GM21515 (cell line): Measurements from ENCODE around the gene AK4.
"Not testable (repeated sequence)": the region's sequence is repeated elsewhere in the genome, so short reads cannot be mapped to it uniquely, and the experiment has no call there.

Source experiments
- ATAC-seq: cut with Tn5 transposase; IDR thresholded peaks from one replicate; pipeline ENCODE4 v1.9.1; 2021; ENCODE audit not compliant: unreplicated experiment

Gene AK4

DNA sequence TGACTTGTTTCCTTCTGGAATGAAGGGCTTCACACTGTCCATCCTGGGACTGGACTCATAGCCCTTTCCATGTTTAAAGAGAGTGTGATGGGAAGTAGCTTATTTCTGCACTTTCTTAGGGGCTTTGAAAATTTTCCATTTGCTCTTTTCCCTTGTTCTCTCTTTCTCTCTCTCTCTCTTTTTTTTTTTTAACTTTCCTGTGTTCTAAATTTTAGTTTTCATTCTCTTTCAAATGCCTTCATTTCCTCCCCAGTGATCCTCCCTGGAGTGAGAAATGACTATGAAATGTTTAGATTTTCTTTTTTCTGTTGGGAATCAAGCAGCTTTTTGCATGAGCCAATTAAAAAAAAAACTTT, 2.1 kb downstream of the AK4 start:
- no peak for ATAC-seq

DNA sequence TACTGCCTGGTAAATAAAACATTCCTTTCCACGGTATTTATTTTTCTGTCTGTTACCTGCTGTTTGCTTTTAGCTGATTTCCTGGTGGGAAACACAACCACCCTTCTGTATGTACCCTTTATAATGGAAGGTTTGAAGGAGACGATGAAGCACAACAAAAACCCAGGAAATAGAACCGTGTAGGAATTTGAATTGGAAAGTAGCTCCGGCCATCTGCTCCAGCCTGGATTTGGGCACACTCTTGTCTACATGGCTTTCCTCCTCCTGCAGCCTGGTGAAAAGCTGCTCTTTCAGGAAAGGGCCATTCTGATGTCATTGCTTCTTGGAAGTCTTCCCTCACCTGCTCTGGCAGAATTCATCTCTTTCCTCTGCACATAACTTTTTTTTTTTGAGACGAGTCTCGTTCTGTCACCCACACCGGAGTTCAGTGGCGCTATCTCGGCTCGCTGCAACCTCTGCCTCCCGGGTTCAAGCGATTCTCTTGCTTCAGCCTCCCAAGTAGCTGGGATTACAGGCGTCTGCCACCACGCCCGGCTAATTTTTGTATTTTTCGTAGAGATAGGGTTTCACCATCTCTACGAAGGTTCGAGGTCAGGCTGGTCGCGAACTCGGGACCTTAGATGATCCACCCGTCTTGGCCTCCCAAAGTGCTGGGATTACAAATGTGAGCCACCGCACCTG, 2.7 kb downstream of the AK4 start:
- ATAC-seq: no peak

DNA sequence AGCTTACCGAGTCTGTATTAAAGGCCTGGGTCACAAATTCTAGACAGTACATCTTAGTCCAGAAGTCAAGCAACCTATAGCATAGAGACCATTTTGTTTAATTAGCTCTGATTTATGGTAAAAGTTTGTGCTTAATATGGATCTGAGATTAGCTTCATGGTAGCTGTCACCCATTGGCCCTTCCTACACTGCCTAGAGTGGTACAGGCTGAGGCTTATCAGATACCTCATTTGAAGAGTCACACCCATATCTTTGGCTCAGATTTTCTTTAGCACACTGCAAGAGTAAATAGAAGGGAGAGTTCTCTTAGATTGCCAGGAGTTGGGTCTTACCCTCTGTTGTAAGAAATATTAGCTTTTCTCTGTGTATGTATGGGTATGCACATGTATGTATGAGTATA, 3.6 kb downstream of the AK4 start:
- no peak for ATAC-seq

DNA sequence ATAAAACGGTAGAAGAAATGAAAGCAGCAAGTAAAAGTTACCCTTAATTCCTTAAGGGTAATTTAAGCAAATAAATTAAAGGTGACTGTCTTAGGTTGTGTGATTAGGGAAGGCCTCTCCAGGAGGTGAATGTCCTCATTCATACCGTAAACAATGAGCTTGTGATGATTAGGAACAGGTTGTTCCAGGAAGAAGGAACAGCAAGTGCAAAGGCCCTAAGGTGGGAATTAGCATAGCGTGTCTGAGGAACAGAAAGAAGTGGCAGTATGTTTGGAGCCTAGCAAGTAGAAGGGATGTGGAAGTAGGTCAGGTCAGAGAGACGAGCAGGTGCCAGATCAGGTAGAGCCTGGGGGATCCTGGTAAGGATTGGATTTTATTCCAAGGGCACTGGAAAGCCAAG, 5.6 kb downstream of the AK4 start:
- ATAC-seq: no peak

DNA sequence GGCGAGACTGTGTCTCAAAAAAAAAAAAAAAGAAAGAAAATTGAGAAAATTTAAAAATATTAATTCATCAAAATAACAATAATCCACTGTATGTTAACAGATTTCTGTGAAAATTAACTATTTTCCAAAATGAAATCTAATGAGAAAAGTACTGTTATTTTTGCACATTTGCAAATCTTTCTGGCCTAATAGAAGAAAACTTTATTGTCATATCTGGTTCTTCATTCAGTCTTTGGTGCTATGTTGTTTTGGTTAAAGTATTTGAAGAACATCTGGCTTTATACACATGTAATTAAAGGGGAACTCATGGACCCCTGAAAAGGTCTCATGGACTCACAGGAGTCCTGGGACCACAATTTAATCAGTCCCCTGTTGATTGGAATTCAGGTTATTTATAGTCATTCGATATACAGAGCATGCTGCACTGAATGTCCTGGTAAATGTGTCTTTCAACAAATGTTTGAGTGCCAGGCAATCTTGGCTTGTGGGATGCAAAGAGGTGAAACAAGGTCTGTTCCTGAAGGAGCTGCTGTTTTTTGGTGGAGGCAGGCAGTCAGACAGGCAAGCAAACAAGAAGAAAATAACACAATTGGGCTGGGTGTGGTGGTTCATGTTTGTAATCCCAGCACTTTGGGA, 9.0 kb downstream of the AK4 start:
- ATAC-seq: no peak

DNA sequence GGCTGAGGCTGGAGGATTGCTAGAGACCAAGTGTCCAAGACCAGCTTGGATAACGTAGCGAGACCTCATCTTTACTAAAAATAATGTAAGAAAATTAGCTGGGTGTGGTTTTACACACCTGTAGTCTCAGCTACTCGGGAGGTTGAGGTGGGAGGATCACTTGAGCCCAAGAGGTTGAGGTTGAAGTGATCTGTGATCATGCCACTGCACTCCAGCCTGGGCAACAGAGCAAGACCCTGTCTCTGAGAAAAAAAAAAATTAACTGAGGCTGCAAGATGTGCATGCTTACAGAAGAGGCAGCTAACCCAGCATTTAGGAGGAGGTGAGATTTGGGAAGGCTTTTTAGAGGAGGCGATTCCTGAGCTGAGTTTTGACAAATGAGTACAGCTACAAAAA, 9.5 kb downstream of the AK4 start:
- no peak for ATAC-seq

DNA sequence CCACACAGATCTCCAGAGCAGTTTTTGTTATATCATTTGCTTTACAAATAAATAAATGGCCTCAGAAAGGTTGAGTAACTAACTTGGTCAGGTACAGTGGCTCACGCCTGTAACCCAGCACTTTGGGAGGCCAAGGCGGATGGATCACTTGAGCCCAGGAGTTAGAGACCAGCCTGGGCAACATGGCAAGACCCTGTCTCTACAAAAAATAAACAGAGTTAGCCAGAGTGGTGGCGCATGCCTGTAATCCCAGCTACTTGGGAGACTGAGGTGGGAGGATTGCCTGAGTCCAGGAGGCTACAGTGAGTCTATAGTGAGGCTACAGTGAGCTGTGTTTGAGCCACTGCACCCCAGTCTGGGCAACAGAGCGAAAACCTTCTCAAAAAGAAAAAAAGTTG, 11.3 kb downstream of the AK4 start:
- ATAC-seq: not testable (repeated sequence)

DNA sequence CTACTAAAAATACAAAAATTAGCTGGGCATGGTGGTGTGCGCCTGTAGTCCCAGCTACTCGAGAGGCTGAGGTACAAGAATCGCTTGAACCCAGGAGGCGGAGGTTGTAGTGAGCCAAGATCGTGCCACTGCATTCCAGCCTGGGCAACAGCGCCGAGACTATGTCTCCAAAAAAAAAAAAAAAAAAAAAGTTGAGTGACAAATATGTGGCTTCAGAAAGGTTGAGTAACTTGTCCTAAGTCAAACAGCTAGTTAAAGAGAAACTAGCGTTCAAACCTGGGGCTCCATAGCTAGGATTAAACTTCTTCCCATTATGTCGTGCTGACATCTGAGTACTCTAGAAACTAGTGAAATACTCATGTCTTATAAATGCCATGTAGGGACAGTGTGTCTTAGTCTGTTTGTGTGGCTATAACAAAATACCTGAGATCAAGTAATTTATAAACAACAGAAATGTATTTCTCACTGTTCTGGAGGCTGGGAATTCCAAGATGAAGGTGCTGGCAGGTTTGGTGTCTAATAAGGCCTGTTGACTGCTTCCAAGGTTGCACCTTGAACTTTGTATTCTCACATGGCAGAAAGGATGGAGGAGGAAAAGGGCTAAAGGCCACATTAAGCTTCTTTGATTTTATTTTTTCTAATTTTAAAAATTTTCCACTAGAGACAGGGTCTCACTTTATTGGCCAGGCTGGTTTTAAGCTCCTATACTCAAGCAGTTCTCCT, 12.0 kb downstream of the AK4 start:
- no peak for ATAC-seq

DNA sequence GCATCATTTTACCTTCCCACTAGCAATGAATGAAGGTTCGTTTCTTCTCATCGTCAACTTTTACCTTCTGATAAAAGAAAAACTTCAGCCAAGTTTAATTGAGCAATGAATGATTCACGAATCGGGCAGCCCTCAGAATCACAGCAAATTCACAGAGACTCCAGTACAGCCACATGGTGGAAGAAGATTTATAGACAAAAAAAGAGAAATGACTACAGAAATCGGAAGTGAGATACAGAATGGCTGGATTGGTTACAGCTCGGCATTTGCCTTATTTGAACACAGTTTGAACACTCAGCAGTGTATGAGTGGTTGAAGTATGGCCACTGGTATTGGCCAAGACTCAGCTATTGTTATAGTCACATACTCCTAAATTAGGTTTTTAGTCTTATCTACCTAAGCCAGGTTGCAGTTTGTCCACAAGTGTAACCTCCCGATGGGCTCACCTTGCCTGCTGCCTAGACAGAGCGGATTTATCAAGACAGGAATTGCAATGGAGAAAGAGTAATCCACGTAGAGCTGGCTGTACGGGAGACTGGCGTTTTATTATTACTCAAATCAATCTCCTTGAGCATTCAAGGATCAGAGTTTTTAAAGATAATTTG, 15.3 kb downstream of the AK4 start:
- no peak for ATAC-seq

DNA sequence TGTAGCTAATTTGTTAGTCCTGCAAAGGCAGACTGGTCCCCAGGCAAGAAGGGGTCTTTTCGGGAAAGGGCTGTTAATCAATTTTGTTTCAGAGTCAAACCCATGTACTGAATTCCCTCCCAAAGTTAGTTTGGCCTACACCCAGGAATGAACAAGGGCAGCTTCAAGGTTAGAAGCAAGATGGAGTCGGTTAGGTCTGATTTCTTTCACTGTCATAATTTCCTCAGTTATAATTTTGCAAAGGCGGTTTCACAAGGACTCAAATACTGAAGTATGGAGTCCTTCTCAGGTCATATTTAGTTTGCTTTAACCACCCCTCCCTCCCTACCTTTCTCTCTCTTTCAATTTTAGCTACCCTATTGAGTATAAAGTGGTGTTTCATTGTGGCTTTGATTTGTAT, 16.1 kb downstream of the AK4 start:
- ATAC-seq: not testable (repeated sequence)

DNA sequence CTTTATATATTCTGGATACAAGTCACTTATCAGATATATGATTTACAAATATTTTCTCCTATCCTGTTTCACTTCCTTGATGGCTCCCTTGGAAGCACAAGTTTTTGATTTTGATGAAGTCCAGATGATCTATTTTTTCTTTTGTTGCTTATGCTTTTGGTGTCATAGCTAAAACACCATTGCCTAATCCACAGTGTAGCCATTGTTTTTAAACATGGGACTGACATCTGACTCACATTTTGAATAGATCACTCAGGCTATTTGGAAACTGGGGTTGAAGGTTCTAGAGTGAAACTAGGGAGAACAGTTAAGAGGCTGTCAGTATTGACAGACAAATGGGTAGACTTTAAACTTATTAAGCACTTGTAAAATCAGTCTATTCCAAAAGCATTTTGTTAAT, 16.6 kb downstream of the AK4 start:
- no peak for ATAC-seq

DNA sequence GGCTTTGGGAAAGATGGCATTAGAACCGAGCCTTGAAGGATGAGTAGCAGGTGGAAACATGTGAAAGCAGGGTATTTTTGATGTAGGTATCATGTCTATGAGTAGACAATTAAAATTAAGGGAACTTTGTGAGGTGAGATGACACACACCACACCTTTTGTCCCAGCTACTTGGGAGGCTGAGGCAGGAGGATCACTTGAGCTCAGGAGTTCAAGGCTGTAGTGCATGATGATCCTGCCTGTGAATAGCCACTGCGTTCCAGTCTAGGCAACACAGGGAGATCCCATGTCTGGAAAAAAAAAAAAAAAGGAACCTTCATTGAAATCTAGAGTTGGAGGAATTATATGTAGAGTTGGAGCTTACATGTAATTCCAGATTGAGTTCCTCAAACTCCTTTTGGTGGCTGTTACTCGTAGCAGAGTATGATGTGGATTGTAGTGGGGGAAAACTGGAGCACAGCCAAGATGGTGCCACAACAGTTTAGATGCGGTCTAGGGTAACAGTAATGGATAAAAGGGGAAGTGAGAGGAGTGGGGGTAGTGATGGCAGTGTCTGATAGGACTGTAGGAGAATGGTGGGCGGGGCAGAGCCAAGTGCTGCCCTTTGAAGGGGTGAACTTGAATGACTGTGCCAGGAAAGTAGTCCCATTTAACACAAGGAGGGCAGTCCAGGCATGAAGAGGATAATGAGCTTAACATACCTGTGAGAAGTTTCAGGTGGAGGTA, 17.4 kb downstream of the AK4 start:
- peak; percentile 67 for ATAC-seq

DNA sequence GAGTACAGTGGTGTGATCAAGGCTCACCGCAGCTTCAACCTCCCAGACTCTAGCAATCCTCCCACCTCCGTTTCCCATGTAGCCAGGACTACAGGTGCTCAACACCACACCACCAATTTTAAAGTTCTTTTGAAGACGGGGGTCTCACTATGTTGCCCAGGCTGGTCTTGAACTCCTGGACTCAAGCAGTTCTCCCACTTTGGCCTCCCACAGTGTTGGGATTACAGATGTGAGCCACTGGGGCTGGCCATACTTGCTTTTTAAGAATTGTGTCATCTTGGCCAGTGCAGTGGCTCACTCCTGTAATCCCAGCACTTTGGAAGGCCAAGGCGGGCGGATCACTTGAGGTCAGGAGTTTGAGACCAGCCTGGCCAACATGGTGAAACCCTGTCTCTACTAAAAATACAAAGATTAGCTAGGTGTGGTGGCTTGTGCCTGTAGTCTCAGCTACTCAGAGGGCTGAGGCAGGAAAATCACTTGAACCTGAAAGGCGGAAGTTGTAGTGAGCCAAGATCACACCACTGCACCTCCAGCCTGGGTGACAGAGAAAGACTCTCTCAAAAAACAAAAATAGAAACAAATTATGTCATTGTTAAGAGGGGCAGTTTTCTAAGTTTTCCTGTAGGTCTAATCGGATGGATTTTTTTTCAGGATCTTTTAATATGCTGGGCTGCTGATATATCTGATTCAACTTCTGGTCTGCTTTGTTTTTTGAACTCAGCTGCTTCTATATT, 18.7 kb downstream of the AK4 start:
- no peak for ATAC-seq

DNA sequence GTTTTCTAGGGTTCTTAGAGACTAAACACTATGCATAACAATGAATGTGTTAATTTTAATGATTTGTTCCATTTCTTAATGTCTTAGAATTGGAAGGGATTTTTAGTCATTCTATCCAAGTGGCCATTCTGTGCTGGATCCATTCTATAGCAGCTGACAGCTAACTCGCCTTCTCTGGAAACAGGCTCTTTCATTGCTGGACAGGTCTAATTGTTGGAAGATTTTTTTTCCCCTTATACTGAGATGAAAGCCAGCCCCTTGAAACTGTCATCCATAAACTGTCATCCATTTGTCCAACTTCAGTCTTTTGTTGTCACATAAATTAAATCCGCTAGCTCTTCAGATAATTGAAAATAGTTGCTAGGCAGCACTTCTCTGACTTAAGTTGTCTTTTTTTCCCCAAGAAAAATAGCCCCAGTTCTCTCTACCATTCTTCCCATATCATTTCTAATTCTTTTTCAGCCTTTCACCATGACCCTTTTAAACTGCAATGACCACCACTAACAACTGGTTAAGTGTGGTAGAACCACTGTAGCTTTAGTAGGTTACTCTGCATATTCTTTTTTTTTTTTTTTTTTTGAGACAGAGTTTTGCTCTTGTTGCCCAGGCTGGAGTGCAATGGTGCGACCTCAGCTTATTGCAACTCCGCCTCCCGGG, 19.7 kb downstream of the AK4 start:
- no peak for ATAC-seq

DNA sequence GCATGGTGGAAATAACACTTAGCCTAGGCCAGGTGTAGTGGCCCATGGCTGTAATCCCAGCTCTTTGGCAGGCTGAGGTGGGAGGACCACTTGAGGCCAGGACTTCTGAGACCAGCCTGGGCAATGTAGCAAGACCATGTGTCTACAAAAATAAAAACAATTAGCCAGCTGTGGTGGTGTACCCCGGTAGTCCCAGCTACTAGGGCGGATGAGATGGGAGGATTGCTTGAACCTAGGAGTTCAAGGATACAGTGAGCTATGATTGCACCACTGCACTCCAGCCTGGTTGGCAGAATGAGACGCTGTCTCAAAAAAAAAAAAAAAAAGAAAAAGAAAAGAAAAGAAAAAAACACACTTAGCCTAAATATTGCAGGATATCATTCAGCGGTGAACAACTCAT, 20.9 kb downstream of the AK4 start:
- no peak for ATAC-seq

DNA sequence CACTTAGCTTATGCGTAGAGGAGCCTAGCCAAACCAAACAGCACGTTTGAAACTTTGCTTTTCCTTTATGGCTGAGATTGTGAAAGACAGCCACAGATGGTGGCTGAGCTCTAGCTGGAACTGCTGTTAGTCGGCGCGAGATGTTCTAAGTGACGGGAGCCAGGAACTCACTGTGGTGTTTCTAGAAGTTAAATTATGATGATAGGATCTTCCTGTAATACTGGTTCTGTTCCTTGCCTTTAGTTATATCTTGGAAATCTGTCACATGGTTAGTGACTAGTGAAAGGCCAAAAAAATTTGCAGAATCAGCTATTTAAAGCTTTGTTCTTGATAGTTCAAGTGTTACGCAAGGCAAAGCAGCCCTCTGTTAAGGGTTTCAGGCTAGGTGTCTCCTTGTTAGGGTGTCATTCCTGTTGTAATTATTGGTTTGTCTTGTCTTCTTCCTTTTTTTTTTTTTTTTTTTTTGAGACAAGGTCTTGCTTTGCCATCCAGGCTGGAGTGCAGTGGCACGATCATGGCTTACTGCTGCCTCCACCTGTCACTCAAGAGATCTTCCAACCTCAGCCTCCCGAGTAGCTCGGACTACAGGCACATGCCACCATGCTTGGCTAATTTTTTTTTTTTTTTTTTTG, 22.6 kb downstream of the AK4 start:
- no peak for ATAC-seq

DNA sequence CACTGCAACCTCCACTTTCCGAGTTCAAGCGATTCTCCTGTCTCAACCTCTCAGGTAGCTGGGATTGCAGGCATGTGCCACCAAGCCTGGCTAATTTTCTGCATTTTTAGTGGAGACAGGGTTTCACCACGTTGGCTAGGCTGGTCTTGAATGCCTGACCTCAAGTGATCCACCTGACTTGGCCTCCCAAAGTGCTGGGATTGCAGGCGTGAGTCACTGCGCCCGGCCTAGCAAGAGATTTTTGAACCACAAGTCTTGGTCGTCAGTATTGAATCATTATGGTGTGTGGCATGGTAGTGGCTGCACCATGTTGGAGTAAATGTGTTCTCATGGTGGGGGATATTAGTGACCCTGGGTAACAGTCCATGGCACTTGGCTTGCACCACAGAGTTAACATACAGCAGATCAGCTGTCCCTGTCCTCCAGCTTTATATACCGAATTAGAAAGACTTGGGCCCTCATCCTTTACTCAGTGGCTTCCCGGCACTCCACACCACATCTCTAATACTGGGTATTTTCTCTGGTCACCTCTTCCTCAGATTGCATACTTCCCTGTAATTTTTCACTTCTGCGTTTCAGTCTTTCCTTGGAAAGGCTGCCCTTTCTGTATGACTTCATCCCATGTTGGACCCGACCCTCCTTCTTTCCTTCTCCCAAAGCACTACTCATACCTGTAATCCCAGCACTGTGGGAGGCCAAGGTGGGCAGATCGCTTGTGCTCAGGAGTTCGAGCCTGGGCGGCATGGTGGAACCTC, 25.1 kb downstream of the AK4 start:
- no peak for ATAC-seq

DNA sequence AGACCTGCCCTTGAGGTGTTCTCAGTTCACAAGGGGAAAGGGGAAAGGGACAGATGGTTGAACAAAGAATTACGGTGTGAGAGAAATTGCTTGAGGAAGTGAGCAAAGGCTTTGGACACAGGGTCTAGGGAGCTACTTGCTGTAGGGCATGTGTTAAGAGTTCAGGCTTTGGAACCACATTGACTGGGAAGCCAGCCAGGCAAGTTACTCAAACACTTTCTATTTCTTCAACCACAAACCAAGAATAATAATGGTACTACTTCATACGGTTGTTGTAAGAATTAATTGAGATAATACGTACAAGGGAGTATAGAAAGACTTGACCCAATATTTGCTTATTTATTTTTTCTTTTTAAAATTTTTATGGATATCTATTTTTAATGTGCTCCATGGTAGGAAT, 26.6 kb downstream of the AK4 start:
- ATAC-seq: peak; percentile 85
